Measurements from ENCODE around the gene COL23A1. TPM values are rescaled to one million over a fixed set of nuclear protein-coding genes. Genes with fewer than 3 reads are reported as not detected.
"Not testable (repeated sequence)": the region's sequence is repeated elsewhere in the genome, so short reads cannot be mapped to it uniquely, and the experiment has no call there.

The COL23A1 gene
- total RNA-seq, 1 donor from 2014 or later, result 10.7 TPM

- ATAC-seq (no peak), DNase-seq (ENCODE audit: low spot score) (no peak)
- intact Hi-C loops (cut with DNase I), result no loop called here
These were observed 322.9 kb downstream of the COL23A1 start for GRCh38 chr5:178267245-178267644.

- intact Hi-C loops (cut with DNase I), result no loop called here
- ATAC-seq (no peak), DNase-seq (ENCODE audit: low spot score) (no peak)
These were observed 323.6 kb downstream of the COL23A1 start for GRCh38 chr5:178266581-178266980.

GRCh38 chr5:178265746-178266145 is 324.4 kb downstream of the COL23A1 start:
- ATAC-seq, result no peak

GRCh38 chr5:178264044-178264443 is 326.1 kb downstream of the COL23A1 start:
- intact Hi-C loops (cut with DNase I), result no loop called here
- DNase-seq (ENCODE audit: low spot score), result no peak
- no peak for ATAC-seq

More at GRCh38 chr5:178265746-178266145, 324.4 kb downstream of the COL23A1 start:
- DNase-seq (ENCODE audit: low spot score), result no peak
- intact Hi-C loops (cut with DNase I), result no loop called here

- DNase-seq (ENCODE audit: low spot score), result no peak
- intact Hi-C loops (cut with DNase I), result no loop called here
- ATAC-seq, result no peak
These were observed 328.3 kb downstream of the COL23A1 start for GRCh38 chr5:178261666-178262600.

- DNase-seq (ENCODE audit: low spot score) (no peak), ATAC-seq (no peak)
- intact Hi-C loops (cut with DNase I), result no loop called here
These were observed 330.3 kb downstream of the COL23A1 start for GRCh38 chr5:178259623-178260536.

- no peak for ATAC-seq
- intact Hi-C loops (cut with DNase I), result no loop called here
- DNase-seq (ENCODE audit: low spot score), result no peak
These were observed 332.5 kb downstream of the COL23A1 start for GRCh38 chr5:178257650-178258049.

- DNase-seq (ENCODE audit: low spot score), result no peak
- ATAC-seq, result peak; percentile 10
- intact Hi-C loops (cut with DNase I), result no loop called here
These were observed 333.4 kb downstream of the COL23A1 start for GRCh38 chr5:178256746-178257145.

GRCh38 chr5:178253632-178254031 is 336.6 kb downstream of the COL23A1 start:
- DNase-seq (ENCODE audit: low spot score); ATAC-seq; intact Hi-C loops (cut with DNase I): not testable (repeated sequence)

- DNase-seq (ENCODE audit: low spot score), result no peak
- intact Hi-C loops (cut with DNase I), result no loop called here
- no peak for ATAC-seq
These were observed 337.9 kb downstream of the COL23A1 start for GRCh38 chr5:178252258-178252657.

- no peak for DNase-seq (ENCODE audit: low spot score)
- ATAC-seq, result no peak
- intact Hi-C loops (cut with DNase I), result no loop called here
These were observed 339.9 kb downstream of the COL23A1 start for GRCh38 chr5:178250263-178250662.

GRCh38 chr5:178249191-178249989 is 340.8 kb downstream of the COL23A1 start:
- DNase-seq (ENCODE audit: low spot score), result no peak
- peak; percentile 29 for ATAC-seq
- intact Hi-C loops (cut with DNase I), result no loop called here

- intact Hi-C loops (cut with DNase I), result no loop called here
- no peak for DNase-seq (ENCODE audit: low spot score)
- ATAC-seq, result no peak
These were observed 341.4 kb downstream of the COL23A1 start for GRCh38 chr5:178248750-178249149.

GRCh38 chr5:178247481-178248456 is 342.4 kb downstream of the COL23A1 start:
- intact Hi-C loops (cut with DNase I), result no loop called here
- DNase-seq (ENCODE audit: low spot score), result no peak
- ATAC-seq, result peak; percentile 20

- ATAC-seq (no peak), DNase-seq (ENCODE audit: low spot score) (no peak)
- intact Hi-C loops (cut with DNase I), result no loop called here
These were observed 343.4 kb downstream of the COL23A1 start for GRCh38 chr5:178246624-178247279.

GRCh38 chr5:178245389-178245788 is 344.8 kb downstream of the COL23A1 start:
- DNase-seq (ENCODE audit: low spot score) (no peak), ATAC-seq (no peak)
- intact Hi-C loops (cut with DNase I), result no loop called here

- DNase-seq (ENCODE audit: low spot score) (no peak), ATAC-seq (no peak)
- intact Hi-C loops (cut with DNase I), result no loop called here
These were observed 345.6 kb downstream of the COL23A1 start for GRCh38 chr5:178244576-178244975.

Data from sciatic nerve (tissue), 2 donors.